ENCODE data around the gene QSER1.
A peak's percentile ranks its signal among the peaks of the same experiment; 100 is the strongest.

QSER1 gene

GRCh38 chr11:32893343-32894148 is 935 bp downstream of the QSER1 start:
- Histone ChIP-seq H2AFZ (ENCODE audit: low read depth, low read length, severe bottlenecking) (peak overlapping the region; percentile 59), H3K27ac (ENCODE audit: low read depth, low read length) (peak overlapping the region; percentile 58), H3F3A (ENCODE audit: insufficient read depth) (peaks cover 9% of the 10 kb centered on the region; the same call in 1 of the 2 replicates), H3K36me3 (ENCODE audit: low read length) (no peaks in the 10 kb centered on the region), H3K9me2 (replicated peaks; ENCODE audit: insufficient read depth, low read length) (no peaks in the 10 kb centered on the region), H4K20me1 (ENCODE audit: low read depth, low read length) (peaks cover 3% of the 10 kb centered on the region; the same call in 1 of the 2 replicates), H3K4me3 (ENCODE audit: insufficient read depth, low read length, poor library complexity, severe bottlenecking) (peak overlapping the region; percentile 74), H3K9me3 (ENCODE audit: insufficient read depth, low read length) (no peaks in the 10 kb centered on the region), H3K27me3 (ENCODE audit: low read length) (no peaks in the 10 kb centered on the region), H3K79me2 (ENCODE audit: insufficient read depth, low read length) (peaks cover 47% of the 10 kb centered on the region), H3K9ac (ENCODE audit: low read length) (peak overlapping the region; percentile 84), H3K4me2 (ENCODE audit: low read depth, low read length, poor library complexity, severe bottlenecking) (peak overlapping the region; percentile 84)
- TF ChIP-seq, protein P1, sequence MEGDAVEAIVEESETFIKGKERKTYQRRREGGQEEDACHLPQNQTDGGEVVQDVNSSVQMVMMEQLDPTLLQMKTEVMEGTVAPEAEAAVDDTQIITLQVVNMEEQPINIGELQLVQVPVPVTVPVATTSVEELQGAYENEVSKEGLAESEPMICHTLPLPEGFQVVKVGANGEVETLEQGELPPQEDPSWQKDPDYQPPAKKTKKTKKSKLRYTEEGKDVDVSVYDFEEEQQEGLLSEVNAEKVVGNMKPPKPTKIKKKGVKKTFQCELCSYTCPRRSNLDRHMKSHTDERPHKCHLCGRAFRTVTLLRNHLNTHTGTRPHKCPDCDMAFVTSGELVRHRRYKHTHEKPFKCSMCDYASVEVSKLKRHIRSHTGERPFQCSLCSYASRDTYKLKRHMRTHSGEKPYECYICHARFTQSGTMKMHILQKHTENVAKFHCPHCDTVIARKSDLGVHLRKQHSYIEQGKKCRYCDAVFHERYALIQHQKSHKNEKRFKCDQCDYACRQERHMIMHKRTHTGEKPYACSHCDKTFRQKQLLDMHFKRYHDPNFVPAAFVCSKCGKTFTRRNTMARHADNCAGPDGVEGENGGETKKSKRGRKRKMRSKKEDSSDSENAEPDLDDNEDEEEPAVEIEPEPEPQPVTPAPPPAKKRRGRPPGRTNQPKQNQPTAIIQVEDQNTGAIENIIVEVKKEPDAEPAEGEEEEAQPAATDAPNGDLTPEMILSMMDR (IDR thresholded peaks at IDR 0.05; ENCODE audit: insufficient read depth, low read length, poor library complexity, severe bottlenecking), result peak; percentile 27
- no peak for TF ChIP-seq EZH2phosphoT487 (conservative IDR thresholded peaks at IDR 0.05; ENCODE audit: low read length)

DNA sequence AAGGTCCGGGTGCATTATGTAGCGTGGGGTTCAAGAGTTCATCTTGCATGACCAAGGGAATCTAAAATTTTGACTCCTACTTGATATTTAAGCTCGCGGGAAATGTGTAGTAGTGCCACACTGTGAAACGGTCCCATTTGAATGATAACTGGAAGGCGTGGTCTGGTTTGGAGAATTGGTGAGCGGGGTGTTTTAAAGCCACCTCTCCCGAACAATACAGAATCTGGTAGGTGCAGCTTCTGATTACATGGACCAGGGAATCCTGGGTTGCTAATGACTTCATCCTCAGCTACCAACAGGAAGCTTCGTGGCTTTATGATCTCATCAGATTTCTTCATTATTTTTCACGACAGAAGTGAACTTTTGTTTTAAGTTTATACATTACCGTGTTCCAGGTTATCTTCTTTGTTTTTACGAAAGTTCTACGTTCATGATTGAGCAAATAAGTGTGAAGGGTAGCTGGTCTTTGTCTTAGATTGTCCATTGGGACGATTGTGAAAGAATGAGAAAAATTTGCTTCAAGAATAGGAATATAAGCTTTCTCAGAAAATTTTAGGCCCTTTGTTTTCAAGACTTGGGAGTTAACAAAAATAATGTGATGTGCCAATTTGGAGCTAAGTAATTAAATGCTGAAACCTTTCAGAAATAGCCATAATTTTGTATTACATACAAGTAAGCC is 1.7 kb downstream of the QSER1 start:
- peak overlapping the region; percentile 84 for H3K9ac ChIP-seq (ENCODE audit: low read length)
- peaks cover 9% of the 10 kb centered on the region; the same call in 1 of the 2 replicates for H3F3A ChIP-seq (ENCODE audit: insufficient read depth)

DNA sequence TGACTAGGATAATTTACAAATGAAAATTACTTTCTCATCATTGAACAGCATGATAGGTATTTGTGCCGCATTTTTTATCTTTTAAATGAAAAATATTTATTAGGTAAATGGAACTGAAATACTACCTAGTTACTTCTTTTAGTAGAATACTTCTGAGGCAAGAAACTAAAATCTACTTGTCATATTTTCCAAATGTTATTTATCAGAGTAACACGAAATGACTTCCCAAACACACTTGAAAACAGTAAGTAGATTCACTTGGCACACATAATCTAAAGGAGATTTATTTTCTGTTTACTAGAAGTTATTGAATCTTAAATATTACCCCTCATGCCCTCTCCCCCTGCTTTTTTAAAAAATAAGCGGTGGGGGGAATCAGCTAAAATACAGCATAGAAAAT is 2.3 kb downstream of the QSER1 start:
- Histone ChIP-seq H3K27ac (ENCODE audit: low read depth, low read length) (no peak overlapping the region), H3K79me2 (ENCODE audit: insufficient read depth, low read length) (peaks cover 61% of the 10 kb centered on the region), H3K9me2 (replicated peaks; ENCODE audit: insufficient read depth, low read length) (no peaks in the 10 kb centered on the region), H4K20me1 (ENCODE audit: low read depth, low read length) (peaks cover 3% of the 10 kb centered on the region; the same call in 1 of the 2 replicates), H2AFZ (ENCODE audit: low read depth, low read length, severe bottlenecking) (no peak overlapping the region), H3K9me3 (ENCODE audit: insufficient read depth, low read length) (no peaks in the 10 kb centered on the region), H3K4me3 (ENCODE audit: insufficient read depth, low read length, poor library complexity, severe bottlenecking) (peak overlapping the region; percentile 74), H3K36me3 (ENCODE audit: low read length) (no peaks in the 10 kb centered on the region), H3K9ac (ENCODE audit: low read length) (peak overlapping the region; percentile 84), H3K4me2 (ENCODE audit: low read depth, low read length, poor library complexity, severe bottlenecking) (peak overlapping the region; percentile 84), H3K27me3 (ENCODE audit: low read length) (no peaks in the 10 kb centered on the region), H3F3A (ENCODE audit: insufficient read depth) (peaks cover 9% of the 10 kb centered on the region; the same call in 1 of the 2 replicates)
- TF ChIP-seq, protein P1 (IDR thresholded peaks at IDR 0.05; ENCODE audit: insufficient read depth, low read length, poor library complexity, severe bottlenecking), result no peak

More for the DNA sequence above, 1.7 kb downstream of the QSER1 start:
- Histone ChIP-seq H3K4me3 (ENCODE audit: insufficient read depth, low read length, poor library complexity, severe bottlenecking) (peak overlapping the region; percentile 74), H4K20me1 (ENCODE audit: low read depth, low read length) (peaks cover 3% of the 10 kb centered on the region; the same call in 1 of the 2 replicates), H2AFZ (ENCODE audit: low read depth, low read length, severe bottlenecking) (no peak overlapping the region), H3K9me3 (ENCODE audit: insufficient read depth, low read length) (no peaks in the 10 kb centered on the region), H3K9me2 (replicated peaks; ENCODE audit: insufficient read depth, low read length) (no peaks in the 10 kb centered on the region), H3K27ac (ENCODE audit: low read depth, low read length) (peak overlapping the region; percentile 58), H3K27me3 (ENCODE audit: low read length) (no peaks in the 10 kb centered on the region), H3K79me2 (ENCODE audit: insufficient read depth, low read length) (peaks cover 54% of the 10 kb centered on the region), H3K4me2 (ENCODE audit: low read depth, low read length, poor library complexity, severe bottlenecking) (peak overlapping the region; percentile 84), H3K36me3 (ENCODE audit: low read length) (no peaks in the 10 kb centered on the region)
- no peak for TF ChIP-seq EZH2phosphoT487 (conservative IDR thresholded peaks at IDR 0.05; ENCODE audit: low read length)

All from SU-DHL-6 (cell line).